H9 (cell line): ENCODE data around the gene OVCH2. TPM values are rescaled to one million over a fixed set of nuclear protein-coding genes. Genes with fewer than 3 reads are reported as not detected.

Experiments
- DNase-seq: peaks from one replicate; pipeline ENCODE4 v3.0.0-alpha.2; 2017
- H2AFZ ChIP-seq: one replicate; pipeline ENCODE4 v1.6.1; 2013; ENCODE audit warnings: mild to moderate bottlenecking, low read length, control low read depth, moderate library complexity
- H2AK5ac ChIP-seq: 2 replicates; pipeline ENCODE4 v1.6.1; 2013; ENCODE audit warnings: low read length, control low read depth, mixed read lengths; ENCODE audit not compliant: insufficient read length
- H2BK120ac ChIP-seq: one replicate; pipeline ENCODE4 v1.6.1; 2013; ENCODE audit warnings: low read depth, mild to moderate bottlenecking, low read length, control low read depth, inconsistent platforms; ENCODE audit not compliant: poor library complexity, severe bottlenecking
- H2BK12ac ChIP-seq: 2 replicates; pipeline ENCODE4 v1.6.1; 2013; ENCODE audit warnings: low read length, control low read depth, mixed read lengths, low read depth; ENCODE audit not compliant: insufficient read length
- H2BK15ac ChIP-seq: 2 replicates; pipeline ENCODE4 v1.6.1; 2013; ENCODE audit warnings: low read depth, low read length, control low read depth
- H2BK20ac ChIP-seq: one replicate; pipeline ENCODE4 v1.6.1; 2013; ENCODE audit warnings: low read depth, mild to moderate bottlenecking, low read length, control low read depth, inconsistent platforms; ENCODE audit not compliant: poor library complexity, severe bottlenecking
- H2BK5ac ChIP-seq: 2 replicates; pipeline ENCODE4 v1.6.1; 2013; ENCODE audit warnings: low read length, control low read depth, mixed read lengths; ENCODE audit not compliant: insufficient read length
- H3K14ac ChIP-seq: 2 replicates; pipeline ENCODE4 v1.6.1; 2013; ENCODE audit warnings: low read length, control low read depth; ENCODE audit not compliant: insufficient read depth
- H3K18ac ChIP-seq: 2 replicates; pipeline ENCODE4 v1.6.1; 2013; ENCODE audit warnings: low read depth, mild to moderate bottlenecking, mixed read lengths, low read length, control low read depth; ENCODE audit not compliant: insufficient read length
- H3K23ac ChIP-seq: 2 replicates; pipeline ENCODE4 v1.6.1; 2013; ENCODE audit warnings: low read length, control low read depth, mixed read lengths, low read depth; ENCODE audit not compliant: insufficient read length
- H3K23me2 ChIP-seq: 2 replicates; pipeline ENCODE4 v1.6.1; 2013; ENCODE audit warnings: low read depth, mild to moderate bottlenecking, mixed read lengths, low read length, control low read depth; ENCODE audit not compliant: insufficient read length, poor library complexity, severe bottlenecking
- H3K27ac ChIP-seq: 2 replicates; pipeline ENCODE4 v1.5.1; 2013; ENCODE audit warnings: low read length, control low read depth, mixed read lengths, low read depth; ENCODE audit not compliant: insufficient read length
- H3K27me3 ChIP-seq: 2 replicates; pipeline ENCODE4 v1.6.1; 2013; ENCODE audit warnings: low read length, control low read depth, inconsistent platforms; ENCODE audit not compliant: insufficient read depth
- H3K4ac ChIP-seq: 2 replicates; pipeline ENCODE4 v1.6.1; 2013; ENCODE audit warnings: low read depth, mild to moderate bottlenecking, control low read depth, inconsistent platforms, low read length, moderate library complexity
- H3K4me1 ChIP-seq: 2 replicates; pipeline ENCODE4 v1.6.1; 2013; ENCODE audit warnings: low read length, control low read depth, inconsistent platforms; ENCODE audit not compliant: insufficient read depth
- H3K4me2 ChIP-seq: 2 replicates; pipeline ENCODE4 v1.6.1; 2013; ENCODE audit warnings: low read length, control low read depth, mixed read lengths; ENCODE audit not compliant: insufficient read length, insufficient read depth
- H3K56ac ChIP-seq: 2 replicates; pipeline ENCODE4 v1.6.1; 2013; ENCODE audit warnings: low read depth, mild to moderate bottlenecking, mixed read lengths, low read length, control low read depth; ENCODE audit not compliant: insufficient read length
- H3K79me1 ChIP-seq: 2 replicates; pipeline ENCODE4 v1.6.1; 2013; ENCODE audit warnings: low read depth, mild to moderate bottlenecking, moderate library complexity, low read length, control low read depth, inconsistent platforms; ENCODE audit not compliant: insufficient read depth, poor library complexity, severe bottlenecking
- H3K79me2 ChIP-seq: 2 replicates; pipeline ENCODE4 v1.6.1; 2013; ENCODE audit warnings: low read length, control low read depth, inconsistent platforms; ENCODE audit not compliant: insufficient read depth
- H3K9ac ChIP-seq: 2 replicates; pipeline ENCODE4 v1.6.1; 2013; ENCODE audit warnings: low read length, control low read depth, mixed read lengths; ENCODE audit not compliant: insufficient read length; ENCODE audit errors: extremely low read depth
- H3K9me3 ChIP-seq: one replicate; pipeline ENCODE4 v1.6.1; 2013; ENCODE audit warnings: low read depth, low read length, inconsistent platforms; ENCODE audit not compliant: control insufficient read depth
- H3T11ph ChIP-seq: one replicate; pipeline ENCODE4 v1.6.1; 2013; ENCODE audit warnings: mild to moderate bottlenecking, low read length, control low read depth, inconsistent platforms
- H4K20me1 ChIP-seq: one replicate; pipeline ENCODE4 v1.6.1; 2013; ENCODE audit not compliant: control insufficient read depth, insufficient read length, insufficient read depth
- H4K5ac ChIP-seq: 2 replicates; pipeline ENCODE4 v1.6.1; 2013; ENCODE audit warnings: low read depth, mild to moderate bottlenecking, mixed read lengths, low read length, control low read depth; ENCODE audit not compliant: insufficient read length
- H4K8ac ChIP-seq: replicated peaks from 2 replicates; pipeline ENCODE4 v1.6.1; 2013; ENCODE audit warnings: low read length, control low read depth, mixed read lengths, low read depth; ENCODE audit not compliant: insufficient read length
- H4K91ac ChIP-seq: 2 replicates; pipeline ENCODE4 v1.6.1; 2013; ENCODE audit warnings: low read depth, mild to moderate bottlenecking, moderate library complexity, mixed read lengths, low read length, control low read depth; ENCODE audit not compliant: insufficient read length
- H3K27ac Mint-ChIP-seq, 3 experiments: 2 replicates in 2 of 3; 3 replicates in 1 of 3; pipeline ENCODE4 v1.8.0; 2020 to 2021; ENCODE audit warnings: mixed read lengths in 3 of 3, mild to moderate bottlenecking in 1 of 3, moderate library complexity in 1 of 3
- H3K27me3 Mint-ChIP-seq: 2 replicates; pipeline ENCODE4 v1.8.0; 2021; ENCODE audit warnings: low read depth, mild to moderate bottlenecking, moderate library complexity, mixed read lengths
- H3K36me3 Mint-ChIP-seq, 3 experiments: 2 replicates in 2 of 3; 3 replicates in 1 of 3; pipeline ENCODE4 v1.8.0; 2020 to 2021; ENCODE audit warnings: low read depth in 3 of 3, mixed read lengths in 3 of 3; ENCODE audit not compliant: insufficient read depth in 1 of 3
- H3K4me1 Mint-ChIP-seq, 2 experiments: 2 replicates each; pipeline ENCODE4 v1.8.0; 2020; ENCODE audit warnings: mixed read lengths in 2 of 2
- H3K4me3 Mint-ChIP-seq, 2 experiments: 2 replicates in 1 of 2; 3 replicates in 1 of 2; pipeline ENCODE4 v1.8.0; 2020 to 2021; ENCODE audit warnings: mild to moderate bottlenecking in 2 of 2, mixed read lengths in 2 of 2, moderate library complexity in 1 of 2
- H3K9me3 Mint-ChIP-seq, 2 experiments: 2 replicates in 1 of 2; 3 replicates in 1 of 2; pipeline ENCODE4 v1.8.0; 2020; ENCODE audit warnings: mild to moderate bottlenecking in 2 of 2, mixed read lengths in 2 of 2, moderate library complexity in 1 of 2
- CTCF ChIP-seq: fragments of 200-600 bp; sonication (generic); conservative IDR thresholded peaks from 3 replicates; pipeline ENCODE4 v1.8.0; 2021; ENCODE audit warnings: antibody characterized with exemption, mild to moderate bottlenecking
- WGBS: extraction: QIAGEN DNeasy Blood & Tissue Kit; methylation state at CpG from one replicate; pipeline ENCODE4 v1.1.7; 2013; ENCODE audit warnings: missing lambda C conversion rate, low lambda C conversion rate, mixed read lengths; ENCODE audit not compliant: insufficient read length; ENCODE audit errors: extremely low coverage; 5-methylcytosine and 5-hydroxymethylcytosine counted together
- long read RNA-seq: library from polyadenylated mRNA; unstranded; transcript quantifications from one replicate; pipeline ENCODE4 v2.0.0, GENCODE V29; 2020
- total RNA-seq: library from RNA; stranded (reverse); gene quantifications from 2 replicates; pipeline ENCODE4 v1.2.1, GENCODE V29; 2021

The OVCH2 gene, protein sequence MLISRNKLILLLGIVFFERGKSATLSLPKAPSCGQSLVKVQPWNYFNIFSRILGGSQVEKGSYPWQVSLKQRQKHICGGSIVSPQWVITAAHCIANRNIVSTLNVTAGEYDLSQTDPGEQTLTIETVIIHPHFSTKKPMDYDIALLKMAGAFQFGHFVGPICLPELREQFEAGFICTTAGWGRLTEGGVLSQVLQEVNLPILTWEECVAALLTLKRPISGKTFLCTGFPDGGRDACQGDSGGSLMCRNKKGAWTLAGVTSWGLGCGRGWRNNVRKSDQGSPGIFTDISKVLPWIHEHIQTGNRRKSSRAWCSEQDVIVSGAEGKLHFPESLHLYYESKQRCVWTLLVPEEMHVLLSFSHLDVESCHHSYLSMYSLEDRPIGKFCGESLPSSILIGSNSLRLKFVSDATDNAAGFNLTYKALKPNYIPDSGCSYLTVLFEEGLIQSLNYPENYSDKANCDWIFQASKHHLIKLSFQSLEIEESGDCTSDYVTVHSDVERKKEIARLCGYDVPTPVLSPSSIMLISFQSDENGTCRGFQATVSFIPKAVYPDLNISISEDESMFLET
- total RNA-seq = 0.44 and 0.46 TPM in 2 replicates
- long read RNA-seq = 0 reads

- H2BK120ac ChIP-seq = no peak within 1 kb of the TSS
- no peak within 1 kb of the TSS for H4K91ac ChIP-seq
- H2BK15ac ChIP-seq = no peak within 1 kb of the TSS
- no peaks in the 10 kb centered on the region for H3K23me2 ChIP-seq
- H3K18ac ChIP-seq = no peak within 1 kb of the TSS
- H4K20me1 ChIP-seq = no peaks in the 10 kb centered on the region
- no peaks in the 10 kb centered on the region for H3K4me1 Mint-ChIP-seq
- no peak within 1 kb of the TSS for H2AFZ ChIP-seq
- no peaks in the 10 kb centered on the region for H3K9me3 ChIP-seq
- no peak within 1 kb of the TSS for H4K8ac ChIP-seq
- H3K4me1 ChIP-seq = no peaks in the 10 kb centered on the region
- H3K4me3 Mint-ChIP-seq = no peak within 1 kb of the TSS
- H3K27ac Mint-ChIP-seq = no peak within 1 kb of the TSS
- H3K14ac ChIP-seq = no peak within 1 kb of the TSS
- no peak within 1 kb of the TSS for H3K56ac ChIP-seq
- H3K27me3 ChIP-seq = no peaks in the 10 kb centered on the region
- no peak within 1 kb of the TSS for H3K4me2 ChIP-seq
- no peak within 1 kb of the TSS for H2BK5ac ChIP-seq
- no peak for TF ChIP-seq CTCF
- no peak within 1 kb of the TSS for H2BK12ac ChIP-seq
- peaks cover 9% of the 10 kb centered on the region for H3K27me3 Mint-ChIP-seq
- H3K9ac ChIP-seq = no peak within 1 kb of the TSS
- H3K23ac ChIP-seq = no peak within 1 kb of the TSS
- WGBS = no CpG with 5 or more reads among the region's 2 CpGs
- DNase-seq = no peak
- H2AK5ac ChIP-seq = no peak within 1 kb of the TSS
- H3K9me3 Mint-ChIP-seq = no peaks in the 10 kb centered on the region
- H3T11ph ChIP-seq = no peak within 1 kb of the TSS
- no peak within 1 kb of the TSS for H4K5ac ChIP-seq
- no peaks in the 10 kb centered on the region for H3K36me3 Mint-ChIP-seq
- H3K79me1 ChIP-seq = no peaks in the 10 kb centered on the region
- no peaks in the 10 kb centered on the region for H3K79me2 ChIP-seq
- no peak within 1 kb of the TSS for H3K4ac ChIP-seq
- no peak within 1 kb of the TSS for H2BK20ac ChIP-seq
- no peak within 1 kb of the TSS for H3K27ac ChIP-seq
Observed at GRCh38 chr11:7706377-7706776, at the start of gene OVCH2. Gene OVCH2 (minus strand): TSS chr11:7706477. CDS start chr11:7706394, 83 bp downstream.
